GM19324 (cell line): ENCODE results near the gene TRNAU1AP.
"Not testable (repeated sequence)": the region's sequence is repeated elsewhere in the genome, so short reads cannot be mapped to it uniquely, and the experiment has no call there.

Source experiments
- ATAC-seq: cut with Tn5 transposase; IDR thresholded peaks from one replicate; pipeline ENCODE4 v1.9.1; 2021; ENCODE audit warnings: mild to moderate bottlenecking, moderate library complexity; ENCODE audit not compliant: unreplicated experiment, low FRiP score

TRNAU1AP gene

DNA sequence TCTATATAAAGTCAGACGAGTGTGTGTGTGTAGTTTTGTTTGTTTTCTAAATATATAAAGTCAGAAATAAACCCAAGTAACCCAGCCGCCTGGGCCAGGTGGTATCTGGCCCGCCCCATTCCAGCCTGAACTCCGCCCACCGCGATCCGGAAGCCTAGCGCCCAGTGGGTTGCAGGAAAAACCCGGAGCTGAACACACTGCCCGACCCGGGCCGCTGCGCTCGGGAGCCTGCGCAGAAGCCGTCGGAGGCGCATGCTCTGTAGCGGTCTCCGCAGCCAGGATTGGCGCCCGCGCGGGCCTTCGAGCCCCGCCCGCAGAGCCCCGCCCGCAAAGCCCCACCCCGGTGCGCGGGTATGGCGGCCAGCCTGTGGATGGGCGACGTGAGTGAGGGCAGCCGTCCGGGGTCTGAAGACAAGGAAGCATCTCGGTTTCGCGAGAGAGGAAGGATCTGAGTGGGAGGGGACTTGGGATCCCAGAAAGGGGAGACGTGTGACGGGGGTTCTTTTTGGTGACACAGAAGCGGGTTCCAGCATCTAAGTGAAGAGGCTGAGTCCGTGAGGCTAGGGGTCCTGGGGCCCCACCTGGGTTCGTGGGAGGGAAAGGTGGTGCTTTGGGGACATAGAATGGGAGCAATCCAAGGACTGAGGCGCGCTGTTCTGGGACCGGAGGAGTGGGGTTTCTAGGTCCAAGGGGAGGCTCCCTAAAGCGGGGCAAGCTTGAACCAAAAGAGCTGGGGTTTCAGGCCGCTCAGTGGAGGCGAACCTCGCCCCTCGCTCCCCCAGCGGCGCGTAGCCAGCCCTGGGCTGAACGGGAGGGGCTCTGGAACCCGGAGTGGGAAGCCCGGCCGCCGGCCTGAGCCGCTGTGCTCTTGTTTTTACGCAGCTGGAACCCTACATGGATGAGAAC is at the start of gene TRNAU1AP:
Gene TRNAU1AP (plus strand): TSS at position 328 of the 906 bp plus-strand sequence. CDS start 26 bp downstream, at position 354.
- ATAC-seq: peak; percentile 94

DNA sequence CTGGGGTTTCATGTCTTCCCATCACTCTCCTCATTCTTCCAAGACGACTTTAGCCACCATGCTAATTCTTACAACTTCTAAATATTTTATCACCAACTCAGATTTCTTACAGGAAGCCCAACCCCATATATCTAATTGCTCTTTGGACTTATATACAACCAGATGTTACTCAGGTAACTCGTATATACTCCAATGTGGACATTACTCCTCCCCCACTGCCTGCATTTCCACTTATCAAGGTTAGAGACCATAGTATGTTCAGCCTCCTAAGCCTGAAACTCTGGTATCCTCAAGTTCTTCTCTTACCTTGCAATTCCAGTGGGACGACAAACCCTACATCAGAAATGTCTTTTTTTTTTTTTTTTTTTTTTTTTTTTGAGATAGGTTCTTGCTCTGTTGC is 49.8 kb upstream of the TRNAU1AP start:
- no peak for ATAC-seq

DNA sequence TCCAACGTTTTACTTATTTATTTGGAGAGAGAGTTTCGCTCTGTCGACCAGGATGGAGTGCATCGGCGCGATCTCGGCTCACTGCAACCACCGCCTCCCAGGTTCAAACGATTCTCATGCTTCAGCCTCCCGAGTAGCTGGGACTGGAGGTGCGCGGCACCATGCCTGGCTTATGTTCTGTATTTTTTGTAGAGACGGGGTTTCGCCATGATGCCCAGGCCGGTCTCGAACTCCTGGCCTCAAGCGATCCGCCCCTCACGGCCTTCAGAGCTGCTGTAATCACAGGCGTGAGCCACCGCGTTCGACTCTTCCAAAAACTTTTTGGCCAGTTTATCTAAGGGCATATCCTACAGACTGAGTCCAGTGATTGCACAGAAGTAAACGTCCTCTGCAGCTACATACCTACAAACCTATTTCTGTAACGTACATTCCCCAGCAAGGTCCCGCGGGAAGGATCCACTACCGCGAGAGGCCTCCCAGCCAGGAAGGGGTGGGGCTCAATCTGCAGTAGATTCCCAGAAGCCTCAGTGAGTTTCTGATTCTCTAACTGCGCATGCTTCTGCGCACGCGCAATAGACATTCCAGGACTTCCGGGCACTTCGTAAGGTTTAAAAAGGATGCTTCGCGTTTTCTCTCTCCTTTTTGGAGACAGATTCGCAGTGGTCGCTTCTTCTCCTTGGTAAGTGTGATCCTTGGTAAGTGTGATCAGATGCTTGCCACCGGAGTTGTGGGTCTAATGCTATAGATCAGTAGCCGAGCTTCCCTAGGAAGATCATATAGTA is 47.3 kb upstream of the TRNAU1AP start, which contains the start of gene RCC1:
Gene RCC1 (plus strand): TSS at position 638 of the 782 bp plus-strand sequence. CDS start 23,824 bp downstream, outside the sequence.
- ATAC-seq: peak; percentile 85

DNA sequence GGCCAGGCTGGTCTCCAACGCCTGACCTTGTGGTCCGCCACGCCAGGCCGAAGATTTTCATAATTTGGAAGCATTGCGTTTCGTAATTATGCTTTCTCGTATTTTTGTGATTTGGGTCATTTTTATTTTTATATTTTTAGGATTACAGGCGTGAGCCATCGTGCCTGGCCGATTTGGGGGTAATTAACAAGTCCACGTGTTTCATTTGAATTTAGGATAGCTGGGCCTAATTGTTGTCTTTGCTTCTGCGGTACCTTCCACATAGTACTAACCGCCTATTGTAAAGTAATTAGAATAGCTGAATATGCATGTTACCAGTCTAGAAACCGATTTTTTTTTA is 46.0 kb upstream of the TRNAU1AP start:
- ATAC-seq: no peak

DNA sequence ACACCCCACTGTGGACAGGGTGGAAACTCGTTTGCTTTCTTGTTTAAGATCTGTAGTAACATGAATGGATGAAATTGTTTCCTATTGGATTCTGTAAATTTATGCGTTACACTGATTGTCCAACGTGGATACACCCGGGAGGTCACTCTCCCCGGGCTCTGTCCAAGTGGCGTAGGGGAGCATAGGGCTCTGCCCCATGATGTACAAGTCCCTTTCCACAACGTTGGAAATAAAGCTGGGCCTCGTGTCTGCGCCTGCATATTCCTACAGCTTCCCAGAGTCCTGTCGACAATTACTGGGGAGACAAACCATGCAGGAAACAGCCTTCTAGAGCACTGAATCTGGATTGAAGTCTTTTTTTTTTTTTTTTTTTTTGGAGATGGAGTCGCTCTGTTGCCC is 45.6 kb upstream of the TRNAU1AP start:
- no peak for ATAC-seq

DNA sequence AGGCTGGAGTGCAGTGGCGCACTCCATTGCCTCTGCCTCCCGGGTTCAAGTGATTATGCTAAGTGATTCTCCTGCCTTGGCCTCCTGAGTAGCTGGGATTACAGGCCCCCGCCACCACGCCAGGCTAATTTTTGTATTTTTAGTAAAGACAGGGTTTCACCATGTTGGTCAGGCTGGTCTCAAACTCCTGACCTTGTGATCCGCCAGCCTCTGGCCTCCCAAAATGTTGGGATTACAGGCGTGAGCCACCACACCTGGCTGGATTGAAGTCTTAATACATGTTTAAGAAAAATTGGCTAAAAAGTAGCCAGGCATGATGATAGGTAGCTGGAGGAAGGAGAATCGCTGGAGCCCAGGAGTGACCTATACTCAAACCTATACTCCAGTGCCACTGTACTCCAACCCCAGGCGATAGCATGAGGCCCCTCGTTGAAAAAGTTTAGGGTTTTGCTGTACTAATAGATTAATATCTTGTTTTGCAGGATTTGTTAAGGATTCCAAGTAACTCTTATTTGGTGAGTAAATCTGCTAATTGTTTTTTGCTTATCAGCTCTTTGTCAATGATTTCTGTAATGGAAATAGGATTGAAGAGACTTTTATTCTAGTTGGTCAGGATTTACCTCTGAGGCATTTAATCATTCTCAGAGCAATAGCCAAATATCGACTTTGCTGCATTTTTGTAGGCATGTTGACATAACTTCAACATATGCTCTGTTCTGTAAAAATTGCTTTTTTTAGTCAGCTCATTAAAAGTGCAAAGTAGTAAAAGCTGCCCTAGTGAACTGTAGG is 45.0 kb upstream of the TRNAU1AP start:
- ATAC-seq: no peak

DNA sequence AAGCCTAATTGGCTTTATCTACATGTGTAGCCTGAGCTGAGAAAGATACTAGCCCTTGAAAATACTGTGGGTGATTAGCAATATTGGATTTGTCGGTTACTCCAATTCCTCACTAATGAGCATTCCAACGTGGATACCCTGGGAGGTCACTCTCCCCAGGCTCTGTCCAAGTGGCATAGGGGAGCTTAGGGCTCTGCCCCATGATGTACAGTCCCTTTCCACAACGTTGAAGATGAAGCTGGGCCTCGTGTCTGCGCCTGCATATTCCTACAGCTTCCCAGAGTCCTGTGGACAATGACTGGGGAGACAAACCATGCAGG is 44.5 kb upstream of the TRNAU1AP start:
- no peak for ATAC-seq

DNA sequence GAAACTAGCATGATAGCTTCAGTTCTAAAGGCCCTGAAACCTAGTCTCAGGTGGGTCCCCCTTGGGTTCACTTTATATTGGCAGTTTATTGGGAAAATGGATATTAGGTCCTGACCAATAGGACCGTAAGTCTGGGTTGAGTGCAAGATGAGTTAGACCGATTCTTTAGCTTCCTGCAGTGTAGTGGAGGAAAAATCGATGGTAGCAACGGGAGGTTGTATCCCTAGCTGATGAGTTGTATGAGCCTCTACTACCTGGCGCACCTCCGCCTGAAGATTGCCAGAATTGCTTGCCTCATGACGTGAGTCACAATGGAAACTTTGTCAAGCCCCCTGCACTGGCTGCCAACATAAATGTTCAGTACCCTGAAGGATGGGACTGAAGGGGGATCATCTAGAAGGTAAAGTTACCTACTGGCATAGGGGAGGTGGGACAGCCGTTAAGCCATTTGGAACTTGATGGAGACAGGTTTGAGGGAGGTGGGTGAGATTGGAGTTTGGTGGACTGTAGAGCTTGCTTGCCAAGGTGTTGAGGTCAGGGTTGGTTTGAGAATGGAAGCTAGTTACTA is 43.1 kb upstream of the TRNAU1AP start:
- ATAC-seq: no peak

DNA sequence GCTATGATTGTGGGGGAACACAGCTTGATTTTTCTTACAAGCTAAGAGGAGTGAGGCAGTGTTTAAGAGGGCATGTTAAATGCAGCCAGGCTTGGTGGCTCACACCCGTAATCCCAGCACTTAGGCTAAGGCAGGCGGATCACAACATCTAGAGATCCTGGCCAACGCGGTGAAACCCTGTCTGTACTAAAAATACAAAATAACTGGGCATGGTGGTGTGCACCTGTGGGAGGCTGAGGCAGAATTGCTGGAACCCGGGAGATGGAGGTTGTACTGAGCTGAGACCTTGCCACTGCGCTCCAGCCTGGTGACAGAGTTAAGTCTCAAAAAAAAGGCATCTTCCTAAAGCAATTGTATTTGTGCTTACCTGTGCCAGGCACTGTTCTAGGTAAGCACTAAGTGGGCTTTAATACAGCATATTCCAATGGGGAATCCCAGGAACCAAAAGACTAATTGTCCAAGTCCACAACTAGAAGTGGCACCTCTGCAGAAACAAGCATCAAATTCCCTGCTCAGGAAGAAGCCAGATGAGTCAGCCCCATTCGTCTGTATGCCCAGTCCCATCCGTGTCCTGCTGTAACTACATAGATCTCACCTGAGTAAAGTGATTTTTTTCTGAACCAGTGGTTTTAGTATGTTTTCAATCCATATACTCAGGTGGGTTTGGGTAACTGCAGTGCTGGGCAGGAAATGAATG is 42.5 kb upstream of the TRNAU1AP start:
- no peak for ATAC-seq

DNA sequence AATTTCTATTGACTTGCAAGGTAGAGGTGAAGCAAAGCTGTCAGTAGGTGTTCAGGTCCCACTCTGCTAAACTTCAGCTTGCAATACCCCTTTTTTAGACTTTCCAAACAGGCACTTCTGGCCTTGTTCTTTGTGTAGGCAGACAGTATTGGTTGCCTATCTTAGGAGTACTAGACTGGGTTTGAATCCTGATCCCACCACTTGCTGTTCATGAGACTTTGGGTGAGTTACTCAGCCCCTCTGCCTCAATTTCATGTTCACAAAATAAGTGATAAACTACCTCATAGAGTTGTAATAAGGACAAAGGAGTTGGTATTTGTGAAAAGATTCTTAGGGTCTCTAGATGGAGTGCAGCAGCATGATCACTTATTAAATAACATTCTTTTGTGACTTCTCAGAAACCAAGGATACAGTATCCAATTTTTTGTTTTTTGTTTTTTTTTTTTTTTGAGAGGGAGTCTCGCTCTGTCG is 41.9 kb upstream of the TRNAU1AP start:
- ATAC-seq: no peak

DNA sequence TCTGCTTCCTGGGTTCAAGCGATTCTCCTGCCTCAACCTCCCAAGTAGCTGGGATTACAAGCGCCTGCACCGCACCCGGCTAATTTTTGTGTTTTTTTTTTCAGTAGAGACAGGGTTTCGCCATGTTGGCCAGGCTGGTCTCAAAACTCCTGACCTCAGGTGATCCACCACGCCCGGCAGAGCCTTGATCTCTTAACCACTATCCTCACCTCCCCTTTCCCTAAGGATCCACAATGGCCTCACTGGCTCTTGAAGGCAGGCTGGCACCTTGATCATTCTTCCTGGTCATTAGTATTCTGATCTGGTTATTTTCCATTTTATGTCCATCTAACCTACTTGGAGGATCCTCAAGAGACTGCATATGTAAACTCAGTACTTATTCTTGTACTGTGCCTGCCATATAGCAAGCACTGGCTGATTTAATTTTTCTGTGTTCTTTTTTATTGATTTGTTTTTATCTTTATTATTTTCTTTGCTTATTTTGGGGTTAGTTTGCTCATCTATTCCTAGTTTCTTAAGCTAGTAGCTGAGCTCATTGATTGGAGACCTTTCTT is 40.8 kb upstream of the TRNAU1AP start:
- ATAC-seq: no peak

DNA sequence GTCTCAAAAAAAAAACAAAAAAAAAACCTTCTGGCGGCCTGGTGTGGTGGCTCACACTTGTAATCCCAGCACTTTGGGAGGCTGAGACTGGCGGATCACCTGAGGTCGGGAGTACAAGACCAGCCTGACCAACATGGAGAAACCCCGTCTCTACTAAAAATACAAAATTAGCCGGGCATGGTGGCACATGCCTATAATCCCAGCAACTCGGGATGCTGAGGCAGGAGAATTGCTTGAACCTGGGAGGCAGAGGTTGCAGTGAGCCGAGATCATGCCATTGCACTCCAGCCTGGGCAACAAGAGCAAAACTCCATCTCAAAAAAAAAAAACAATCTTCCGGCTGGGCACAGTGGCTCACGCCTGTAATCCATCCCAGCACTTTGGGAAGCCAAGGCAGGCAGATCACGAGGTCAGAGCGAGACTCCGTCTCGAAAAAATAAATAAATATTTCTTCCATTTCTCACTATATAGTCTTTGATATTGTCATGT is 38.4 kb upstream of the TRNAU1AP start:
- not testable (repeated sequence) for ATAC-seq

DNA sequence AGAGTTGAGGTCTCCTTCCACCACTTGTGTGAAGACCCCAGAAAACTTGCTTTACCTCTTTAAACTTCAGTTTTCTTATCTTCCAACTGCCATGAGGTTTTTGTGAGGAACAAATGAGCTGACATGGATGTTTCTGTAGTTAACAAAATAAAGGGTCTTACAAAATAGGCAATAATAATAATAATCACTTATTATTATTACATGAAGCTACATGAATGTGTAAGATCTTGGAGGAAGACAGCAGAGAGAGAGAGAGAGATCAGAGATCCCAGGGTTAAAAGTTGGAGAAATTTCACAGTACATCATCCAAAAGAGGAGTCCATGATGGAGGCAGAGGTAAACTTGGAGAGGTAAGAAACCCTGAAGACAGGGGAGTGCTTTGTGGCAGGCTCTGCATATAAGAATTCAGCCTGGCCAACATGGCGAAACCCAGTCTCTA is 36.3 kb upstream of the TRNAU1AP start:
- no peak for ATAC-seq

DNA sequence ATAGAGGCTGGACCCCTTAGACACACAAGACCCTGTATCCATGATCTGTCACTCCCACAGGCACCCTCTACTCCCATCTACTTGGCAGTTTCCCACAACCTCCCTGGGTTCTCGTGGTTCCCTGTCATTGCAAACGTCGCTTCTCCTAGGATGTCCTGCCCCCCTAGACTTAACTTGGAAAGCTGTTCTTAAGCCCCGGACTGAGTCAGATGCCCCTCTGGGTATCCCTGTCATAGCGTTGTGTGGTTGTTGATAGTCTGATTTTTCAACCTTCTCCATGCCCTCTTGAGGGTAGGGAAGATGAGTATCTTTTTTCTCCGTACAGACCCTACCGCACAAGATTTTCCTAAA is 35.3 kb upstream of the TRNAU1AP start:
- ATAC-seq: no peak

DNA sequence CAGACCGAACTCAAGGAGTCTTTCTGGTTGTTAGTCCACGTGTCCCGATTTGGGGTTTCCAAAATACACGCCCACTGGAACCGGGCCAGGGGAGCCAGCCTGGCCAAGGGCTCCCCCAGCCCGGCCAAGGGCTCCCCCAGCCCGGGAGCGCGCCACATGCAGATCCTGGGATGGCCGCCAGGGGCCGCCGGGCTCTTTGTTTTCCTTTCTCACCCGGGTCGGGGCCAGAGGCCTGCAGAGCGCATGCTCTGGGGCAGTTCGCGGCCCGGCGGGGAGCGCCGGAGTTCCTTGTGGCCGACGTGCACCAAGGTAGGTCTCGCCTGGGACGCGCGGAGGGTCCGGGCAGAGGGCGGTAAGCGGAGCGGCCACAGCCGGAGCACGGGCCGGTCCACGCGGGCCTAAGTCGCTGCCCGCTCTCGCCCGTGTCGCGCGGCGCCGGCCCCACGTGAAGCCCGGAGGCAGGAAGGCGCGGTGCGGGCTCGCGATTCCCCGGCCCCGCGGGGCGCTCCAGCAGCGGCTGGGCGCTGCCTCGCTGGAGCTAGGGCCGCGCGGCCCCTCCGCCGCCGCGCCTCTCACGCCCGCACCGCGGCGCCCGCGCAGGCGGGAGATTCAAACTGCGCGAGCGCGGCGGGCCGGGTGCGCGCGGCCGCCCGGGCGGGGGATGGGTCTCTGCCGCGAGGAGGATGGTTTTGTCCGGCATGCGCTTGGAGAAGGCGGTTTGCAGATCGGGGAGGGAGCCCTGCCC is 34.7 kb upstream of the TRNAU1AP start:
- ATAC-seq: peak; percentile 81

DNA sequence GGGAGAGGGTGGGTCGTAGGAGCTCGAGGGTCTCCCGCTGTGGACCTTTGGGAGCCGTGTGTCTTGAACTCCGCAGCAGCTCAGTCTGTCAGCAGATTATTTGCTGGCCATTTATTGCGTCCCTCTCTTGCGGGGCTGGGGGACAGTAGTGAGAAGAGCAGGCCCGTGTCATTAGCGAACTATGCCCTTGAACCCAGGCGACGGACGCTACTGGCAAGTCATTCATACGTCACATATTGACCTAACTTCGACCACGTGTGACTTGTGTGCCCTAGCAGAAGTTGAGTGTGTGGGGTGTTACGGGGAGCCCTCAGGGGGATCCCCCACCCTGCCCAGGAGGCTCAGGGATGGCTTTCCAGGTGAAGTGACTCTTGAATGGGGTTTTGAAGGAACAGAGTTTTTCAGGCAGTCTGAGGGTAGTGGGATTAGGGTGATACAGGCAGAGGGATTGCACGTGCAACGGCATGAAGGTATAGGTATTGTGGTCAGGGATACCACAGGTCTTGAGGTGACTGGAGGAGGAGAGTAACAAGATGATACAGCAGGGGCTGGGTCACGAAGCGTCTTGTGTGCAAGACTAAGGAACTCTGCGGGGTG is 34.0 kb upstream of the TRNAU1AP start:
- no peak for ATAC-seq

DNA sequence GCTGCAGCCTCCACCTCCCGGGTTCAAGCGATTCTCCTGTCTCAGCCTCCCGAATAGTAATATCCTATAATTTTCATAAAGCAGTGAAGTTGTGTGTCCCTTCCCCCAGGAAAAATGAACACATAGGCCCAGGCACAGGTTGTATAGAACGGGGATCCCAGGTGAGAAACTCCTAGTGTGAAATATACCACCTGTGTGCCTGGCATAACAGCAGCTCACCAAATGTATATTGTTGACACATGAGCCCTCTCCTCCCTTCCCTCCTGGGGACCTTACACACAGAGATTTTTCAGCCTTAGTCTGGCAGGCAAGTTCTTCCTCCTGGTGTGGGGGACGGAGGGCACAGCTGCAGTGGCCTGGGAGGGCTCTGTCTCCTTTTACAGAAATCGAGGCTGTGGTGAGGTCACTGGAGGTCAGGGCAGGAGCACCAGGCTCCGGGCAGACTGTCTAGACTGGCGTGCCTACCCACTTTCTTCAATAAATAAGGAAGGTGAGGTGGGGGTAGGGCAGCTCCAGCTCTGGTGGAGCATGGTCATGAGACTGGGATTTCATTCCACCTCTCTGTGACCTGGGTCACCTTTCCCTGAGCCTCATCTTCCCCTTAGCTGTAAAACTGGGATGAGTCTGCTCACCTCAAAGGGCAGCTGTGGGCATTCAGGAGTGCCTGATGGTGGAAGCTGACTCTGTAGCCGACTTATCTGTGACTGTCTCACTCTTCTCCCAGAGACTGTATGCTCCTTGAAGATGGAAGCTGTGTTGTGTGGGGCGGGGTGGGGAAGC is 32.7 kb upstream of the TRNAU1AP start:
- ATAC-seq: no peak

DNA sequence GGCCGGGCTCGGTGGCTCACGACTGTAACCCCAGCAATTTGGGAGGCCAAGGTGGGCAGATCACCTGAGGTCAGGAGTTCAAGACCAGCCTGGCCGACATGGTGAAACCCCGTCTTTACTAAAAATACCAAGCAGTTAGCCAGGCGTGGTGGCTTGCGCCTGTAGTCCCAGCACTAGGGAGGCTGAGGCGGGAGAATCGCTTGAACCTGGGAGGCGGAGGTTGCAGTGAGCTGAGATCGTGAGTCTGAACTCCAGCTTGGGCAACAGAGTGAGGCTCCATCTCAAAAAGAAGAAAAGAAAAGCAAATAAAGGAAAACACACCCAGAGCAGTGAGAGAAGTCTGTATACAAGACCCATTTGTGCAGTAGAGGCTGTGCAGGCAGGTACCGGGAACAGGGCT is 32.1 kb upstream of the TRNAU1AP start:
- not testable (repeated sequence) for ATAC-seq
